Liver (tissue), 3 donors: Measurements from ENCODE around the gene RABL6.

Experiments
- CTCF ChIP-seq: fragments of 150-350 bp; IDR thresholded peaks from 2 replicates; pipeline ENCODE4 v1.5.1; 2017; ENCODE audit warnings: improper control_type of control experiment, low read depth, low read length; ENCODE audit not compliant: missing input control
- EGR1 ChIP-seq, 2 donors: IDR thresholded peaks; 2 replicates each; pipeline ENCODE4 v1.6.1; 2016 to 2018; ENCODE audit warnings: antibody characterized with exemption in 2 of 2, low read depth in 2 of 2
- HNF4G ChIP-seq: IDR thresholded peaks from 2 replicates; pipeline ENCODE4 v1.6.1; 2016; ENCODE audit warnings: antibody characterized with exemption
- REST ChIP-seq: IDR thresholded peaks from 2 replicates; pipeline ENCODE4 v1.6.1; 2016; ENCODE audit warnings: antibody characterized with exemption, mild to moderate bottlenecking
- YY1 ChIP-seq: IDR thresholded peaks from 2 replicates; pipeline ENCODE4 v1.6.1; 2016; ENCODE audit warnings: antibody characterized with exemption, mild to moderate bottlenecking
- donor health status: healthy.
- donor health status: healthy.

- TF ChIP-seq HNF4G (no peak), REST (no peak), CTCF (no peak), EGR1 (IDR thresholded peaks at IDR 0.05; ENCODE audit: low read depth in 2 of 2) (no peak), YY1 (no peak)
Observed at GRCh38 chr9:136867917-136868316, 60.2 kb downstream of the RABL6 start.
